ENCODE results near the gene TSKU.

GRCh38 chr11:76753449-76753848, 29.7 kb upstream of the TSKU start:
- TF ChIP-seq CTCF (IDR thresholded peaks at IDR 0.05) (no peak), POLR2AphosphoS5 (IDR thresholded peaks at IDR 0.05) (no peak)
